ENCODE data around the gene CXXC5. TPM values are rescaled to one million over a fixed set of nuclear protein-coding genes. Genes with fewer than 3 reads are reported as not detected.

The CXXC5 gene
- total RNA-seq, 1 experiment from 2014 or later, result 7.8 TPM

GRCh38 chr5:139704748-139705147 lies 56.6 kb downstream of the CXXC5 start:
- CTCF ChIA-PET, result no interaction called here

GRCh38 chr5:139705191-139705590 lies 57.0 kb downstream of the CXXC5 start:
- no peak overlapping the region for H3K4me3 Mint-ChIP-seq (ENCODE audit: unreplicated experiment)
- no TSS peak for BruUV-seq (replicated peaks)
- H3K27me3 Mint-ChIP-seq (ENCODE audit: insufficient read depth, unreplicated experiment), result no peaks in the 10 kb centered on the region
- intact Hi-C loops (cut with micrococcal nuclease), result no loop called here
- no peaks in the 10 kb centered on the region for H3K4me1 Mint-ChIP-seq (ENCODE audit: insufficient read depth, unreplicated experiment)
- no peak overlapping the region for H3K27ac Mint-ChIP-seq (ENCODE audit: low read depth, unreplicated experiment)
- DNase-seq (ENCODE audit: unreplicated experiment), result no peak
- TF ChIP-seq CTCF (IDR thresholded peaks at IDR 0.05; ENCODE audit: unreplicated experiment), result no peak
- CTCF ChIA-PET, result no interaction called here
- no peaks in the 10 kb centered on the region for H3K9me3 Mint-ChIP-seq (ENCODE audit: unreplicated experiment)
- H3K36me3 Mint-ChIP-seq (ENCODE audit: insufficient read depth, unreplicated experiment), result peaks cover 7% of the 10 kb centered on the region
- POLR2A ChIA-PET, result no interaction called here

More at GRCh38 chr5:139704748-139705147, 56.6 kb downstream of the CXXC5 start:
- Mint-ChIP-seq H3K9me3 (ENCODE audit: unreplicated experiment) (no peaks in the 10 kb centered on the region), H3K27me3 (ENCODE audit: insufficient read depth, unreplicated experiment) (no peaks in the 10 kb centered on the region), H3K36me3 (ENCODE audit: insufficient read depth, unreplicated experiment) (peaks cover 7% of the 10 kb centered on the region), H3K4me3 (ENCODE audit: unreplicated experiment) (no peak overlapping the region), H3K4me1 (ENCODE audit: insufficient read depth, unreplicated experiment) (no peaks in the 10 kb centered on the region), H3K27ac (ENCODE audit: low read depth, unreplicated experiment) (no peak overlapping the region)
- no peak for DNase-seq (ENCODE audit: unreplicated experiment)
- POLR2A ChIA-PET, result no interaction called here
- no peak for TF ChIP-seq CTCF (IDR thresholded peaks at IDR 0.05; ENCODE audit: unreplicated experiment)
- intact Hi-C loops (cut with micrococcal nuclease), result no loop called here
- BruUV-seq (replicated peaks), result no TSS peak

GRCh38 chr5:139705655-139706587 lies 57.8 kb downstream of the CXXC5 start:
- DNase-seq (ENCODE audit: unreplicated experiment), result no peak
- no peak for TF ChIP-seq CTCF (IDR thresholded peaks at IDR 0.05; ENCODE audit: unreplicated experiment)
- ChIA-PET POLR2A (interaction anchor here (0.7 kb wide), 1 partner anchor 463 kb away, joined by 3 read pairs; no protein-coding TSS in a partner anchor), CTCF (no interaction called here)
- Mint-ChIP-seq H3K9me3 (ENCODE audit: unreplicated experiment) (no peaks in the 10 kb centered on the region), H3K4me3 (ENCODE audit: unreplicated experiment) (no peak overlapping the region), H3K36me3 (ENCODE audit: insufficient read depth, unreplicated experiment) (peaks cover 7% of the 10 kb centered on the region), H3K4me1 (ENCODE audit: insufficient read depth, unreplicated experiment) (no peaks in the 10 kb centered on the region), H3K27me3 (ENCODE audit: insufficient read depth, unreplicated experiment) (no peaks in the 10 kb centered on the region), H3K27ac (ENCODE audit: low read depth, unreplicated experiment) (no peak overlapping the region)
- BruUV-seq (replicated peaks), result no TSS peak
- intact Hi-C loops (cut with micrococcal nuclease), result no loop called here

GRCh38 chr5:139707445-139708003 lies 59.4 kb downstream of the CXXC5 start:
- intact Hi-C loops (cut with micrococcal nuclease), result no loop called here
- no peak overlapping the region for H3K27ac Mint-ChIP-seq (ENCODE audit: low read depth, unreplicated experiment)
- BruUV-seq (replicated peaks), result no TSS peak
- H3K36me3 Mint-ChIP-seq (ENCODE audit: insufficient read depth, unreplicated experiment), result peaks cover 7% of the 10 kb centered on the region
- no peaks in the 10 kb centered on the region for H3K4me1 Mint-ChIP-seq (ENCODE audit: insufficient read depth, unreplicated experiment)
- peaks cover 6% of the 10 kb centered on the region for H3K27me3 Mint-ChIP-seq (ENCODE audit: insufficient read depth, unreplicated experiment)
- no peaks in the 10 kb centered on the region for H3K9me3 Mint-ChIP-seq (ENCODE audit: unreplicated experiment)
- no peak for DNase-seq (ENCODE audit: unreplicated experiment)
- CTCF ChIA-PET, result interaction anchor here (0.6 to 1.8 kb wide), 7 partner anchors 17 to 404 kb away, joined by 3 to 6 read pairs (median 3); no protein-coding TSS in a partner anchor
- no peak overlapping the region for H3K4me3 Mint-ChIP-seq (ENCODE audit: unreplicated experiment)
- TF ChIP-seq CTCF (IDR thresholded peaks at IDR 0.05; ENCODE audit: unreplicated experiment), result no peak
- POLR2A ChIA-PET, result interaction anchor here (0.6 kb wide), 1 partner anchor 22 kb away, joined by 3 read pairs; no protein-coding TSS in a partner anchor
